CD4-positive, alpha-beta T cell treated with Interleukin-6 at 100 ng/mL for 8 hours (primary cell): ENCODE measurements around the gene CTNNA3.

Source experiments
- DNase-seq: peaks from one replicate; pipeline ENCODE4 v3.0.0-alpha.2; 2020; ENCODE audit warnings: mixed read lengths, low spot score

Gene CTNNA3

DNA sequence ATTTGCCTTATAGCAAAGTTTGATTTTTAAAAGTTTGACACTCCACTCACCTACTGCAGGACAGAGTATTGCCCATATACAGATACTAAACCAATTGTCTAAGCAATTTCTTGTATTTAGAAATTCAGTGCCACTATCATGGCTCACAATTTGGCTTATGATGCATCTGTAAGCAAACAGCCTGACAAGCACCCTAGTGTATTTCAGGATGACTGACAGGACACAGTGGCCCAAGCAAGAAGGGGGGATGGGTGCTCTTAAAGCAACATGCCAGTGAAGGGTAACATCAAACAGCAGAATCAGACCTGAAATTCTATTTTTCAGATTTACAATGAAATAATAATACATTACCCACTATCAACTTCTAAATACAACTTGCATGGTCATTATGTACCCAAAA is 30.5 kb downstream of the CTNNA3 start:
- no peak for DNase-seq

GRCh38 chr10:67664942-67665341 is 31.1 kb downstream of the CTNNA3 start:
- DNase-seq = no peak

GRCh38 chr10:67663449-67664087 is 32.4 kb downstream of the CTNNA3 start:
- no peak for DNase-seq

- no peak for DNase-seq
Observed at GRCh38 chr10:67662415-67662814, 33.6 kb downstream of the CTNNA3 start.

DNA sequence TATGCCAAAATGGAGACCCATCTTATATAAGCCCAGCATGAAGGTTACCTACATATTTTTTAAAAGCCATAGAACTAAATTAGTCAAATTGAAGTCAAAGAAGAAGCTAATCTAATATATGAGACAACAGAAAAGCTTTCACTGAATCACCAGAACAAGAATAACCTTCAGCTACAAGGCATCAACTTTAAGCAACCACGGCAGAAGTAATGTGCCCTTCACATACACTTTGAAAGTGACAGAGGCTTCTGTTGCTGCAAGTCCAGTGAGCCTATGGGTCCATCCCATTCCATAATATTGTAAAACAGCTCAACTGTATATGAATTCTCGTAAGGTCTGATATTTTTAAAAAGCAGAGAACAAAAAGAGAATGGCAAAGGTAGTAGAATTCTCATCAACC is 36.5 kb downstream of the CTNNA3 start:
- DNase-seq = no peak

GRCh38 chr10:67657775-67658174 is 38.2 kb downstream of the CTNNA3 start:
- no peak for DNase-seq

- DNase-seq = no peak
Observed at GRCh38 chr10:67650558-67650957, 45.4 kb downstream of the CTNNA3 start.

GRCh38 chr10:67648613-67649229 is 47.3 kb downstream of the CTNNA3 start:
- no peak for DNase-seq

- DNase-seq = no peak
Observed at GRCh38 chr10:67630904-67631303, 65.1 kb downstream of the CTNNA3 start.

- DNase-seq = no peak
Observed at GRCh38 chr10:67629461-67629971, 66.5 kb downstream of the CTNNA3 start.

DNA sequence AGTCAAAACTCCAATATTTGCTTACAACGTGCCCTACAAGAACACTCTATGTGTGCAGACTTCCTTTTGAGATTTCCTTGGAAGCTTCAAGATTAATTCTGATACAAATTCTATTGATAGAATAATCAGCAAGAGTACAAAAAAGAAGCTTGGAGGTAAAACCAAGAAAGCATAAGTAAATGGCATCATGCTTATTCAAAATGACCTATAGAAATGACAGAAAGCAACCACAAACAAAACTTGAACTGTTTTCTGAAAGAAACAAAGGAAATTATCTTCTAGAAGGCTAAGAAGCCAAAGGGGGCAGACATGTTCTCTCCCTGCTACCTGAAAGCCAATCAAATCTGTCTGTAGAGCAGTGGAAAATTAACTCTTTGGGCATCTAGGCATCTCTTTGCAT is 73.0 kb downstream of the CTNNA3 start:
- DNase-seq = no peak

DNA sequence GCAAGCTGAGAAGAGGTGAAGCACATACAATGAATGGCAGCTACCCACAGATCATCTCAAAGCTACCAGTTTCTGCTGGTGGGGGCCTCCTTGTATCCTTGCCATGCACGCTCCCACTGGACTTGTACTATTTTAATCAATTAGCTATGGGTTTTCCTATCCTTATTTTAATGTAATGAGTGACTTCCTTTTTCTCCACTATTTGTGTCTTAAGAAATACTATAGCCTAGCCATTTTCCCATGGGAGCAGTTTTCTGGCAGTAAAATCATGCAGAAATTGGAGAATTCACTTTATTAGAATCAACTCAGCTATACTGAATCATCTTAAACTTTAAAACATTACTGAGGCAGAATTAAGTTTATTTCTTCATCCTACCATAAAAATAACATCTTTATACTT is 73.5 kb downstream of the CTNNA3 start:
- no peak for DNase-seq

- no peak for DNase-seq
Observed at GRCh38 chr10:67621834-67622233, 74.2 kb downstream of the CTNNA3 start.

DNA sequence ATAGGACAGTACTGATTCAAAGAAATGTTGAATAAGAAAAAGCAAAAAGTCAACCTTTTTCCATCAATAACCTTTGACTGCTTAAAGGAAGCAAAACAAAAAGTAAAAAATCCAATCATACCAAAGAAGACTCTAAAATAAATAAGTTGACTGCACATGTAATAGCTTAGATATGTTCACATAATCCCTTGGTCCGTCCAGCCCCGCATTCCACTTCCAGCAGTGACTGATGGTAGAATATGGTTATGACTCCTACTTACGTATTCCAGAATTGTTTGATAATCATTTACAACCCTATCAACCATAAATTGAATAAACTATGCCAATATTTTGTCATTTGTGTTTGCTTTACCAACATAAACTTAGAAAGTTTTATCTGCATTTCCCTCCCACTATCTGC is 77.9 kb downstream of the CTNNA3 start:
- DNase-seq = no peak

DNA sequence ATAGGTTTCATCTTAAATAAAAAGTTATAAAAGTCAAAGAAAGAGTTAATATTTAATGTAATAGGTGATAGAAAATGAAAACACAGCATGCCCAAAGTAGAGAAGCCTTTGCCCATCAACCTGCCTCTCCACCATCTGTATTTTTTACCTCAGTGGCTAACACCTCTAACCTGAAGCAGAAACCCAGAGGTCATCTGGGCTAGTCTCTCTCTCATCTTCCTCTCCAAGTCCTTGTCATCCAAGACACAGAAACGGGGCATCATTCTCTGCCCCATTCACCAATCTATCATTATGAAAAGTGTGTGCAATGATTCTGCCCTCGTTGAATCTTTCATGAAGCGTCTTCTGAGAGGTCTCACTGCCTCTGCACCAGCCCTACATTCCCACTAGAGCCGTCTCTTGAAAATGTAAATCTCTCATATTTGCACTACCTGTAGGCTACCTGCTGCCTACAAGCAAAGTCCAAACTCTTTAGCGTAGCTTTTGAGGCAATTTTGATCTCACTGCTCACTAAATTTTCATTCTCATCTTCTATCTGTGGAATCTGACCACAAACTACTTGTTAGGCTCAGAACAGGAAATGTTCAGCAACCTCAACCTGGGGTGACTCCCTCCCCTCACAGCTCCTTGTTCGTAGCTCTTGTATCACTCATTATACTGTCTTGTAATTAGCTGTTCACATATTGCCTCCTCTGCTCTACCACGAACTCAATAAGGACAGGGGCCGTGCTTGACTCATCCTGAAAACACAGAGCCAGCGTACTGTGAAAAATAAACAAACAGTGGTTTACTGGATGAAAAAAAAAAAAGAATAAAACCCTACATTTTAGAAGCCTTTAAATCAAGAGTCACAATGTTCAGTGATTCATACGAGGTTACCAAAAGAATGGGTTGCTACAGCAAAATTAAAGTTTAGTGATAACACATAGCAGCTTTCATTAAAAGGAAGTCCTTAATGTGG is 83.1 kb downstream of the CTNNA3 start:
- DNase-seq = peak; percentile 73

- DNase-seq = no peak
Observed at GRCh38 chr10:67612176-67612575, 83.8 kb downstream of the CTNNA3 start.

DNA sequence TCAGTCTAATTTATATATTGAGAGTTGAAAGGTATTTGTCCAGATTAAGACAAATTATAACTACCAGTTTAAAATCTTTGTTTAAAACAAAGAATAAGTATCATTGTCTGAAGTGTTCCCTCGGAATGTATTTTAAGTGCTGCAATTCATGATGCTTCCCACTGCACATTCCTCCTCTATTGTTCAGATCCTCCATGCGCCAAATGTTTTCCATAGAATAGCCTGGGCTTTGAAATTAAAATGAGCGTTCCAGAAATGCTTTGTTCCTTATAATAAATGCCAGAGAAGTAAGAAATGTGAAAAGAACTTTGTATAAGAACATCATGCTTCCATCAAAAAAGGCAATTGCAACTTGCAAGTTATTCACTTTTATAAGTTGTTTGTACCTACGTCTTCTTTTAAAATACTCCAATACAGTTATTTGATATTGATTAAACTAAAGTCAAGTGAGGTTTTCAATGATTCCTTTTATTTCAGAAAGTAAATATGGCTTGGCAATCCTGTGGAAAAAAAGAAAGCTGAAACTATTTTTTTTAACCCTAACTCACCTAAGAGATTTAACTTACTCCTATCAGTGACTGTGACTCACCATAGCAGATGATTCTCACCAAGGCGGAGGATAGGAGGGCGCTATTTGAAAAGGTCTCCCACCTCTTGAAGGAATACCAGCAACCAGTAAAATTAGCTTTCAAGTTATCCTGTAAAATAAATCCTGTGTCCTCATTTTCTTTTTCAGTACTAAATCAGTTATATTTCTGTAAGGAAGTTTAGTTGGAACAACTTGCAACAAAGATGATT is 85.8 kb downstream of the CTNNA3 start:
- no peak for DNase-seq

- no peak for DNase-seq
Observed at GRCh38 chr10:67608001-67608400, 88.0 kb downstream of the CTNNA3 start.

DNA sequence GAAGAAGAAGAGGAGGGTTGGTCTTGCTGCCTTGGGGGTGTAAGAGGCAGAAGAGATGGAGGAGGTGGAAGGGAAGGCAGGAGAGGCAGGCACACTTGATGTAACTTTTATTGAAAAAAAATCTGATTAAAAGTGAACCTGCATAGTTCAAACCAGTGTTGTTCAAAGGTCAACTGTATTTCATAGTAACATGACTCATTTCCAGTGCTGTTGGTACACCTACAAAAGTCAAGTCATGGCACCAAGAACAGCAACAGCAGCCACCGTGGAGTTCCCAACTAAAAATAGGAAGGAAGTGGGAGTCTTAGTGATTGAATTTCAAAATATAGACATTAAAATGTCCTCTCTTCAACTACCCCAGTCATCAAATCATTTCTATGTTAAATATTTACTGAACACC is 88.5 kb downstream of the CTNNA3 start:
- no peak for DNase-seq

GRCh38 chr10:67606572-67606971 is 89.4 kb downstream of the CTNNA3 start:
- no peak for DNase-seq

- no peak for DNase-seq
Observed at GRCh38 chr10:67603701-67604100, 92.3 kb downstream of the CTNNA3 start.

DNA sequence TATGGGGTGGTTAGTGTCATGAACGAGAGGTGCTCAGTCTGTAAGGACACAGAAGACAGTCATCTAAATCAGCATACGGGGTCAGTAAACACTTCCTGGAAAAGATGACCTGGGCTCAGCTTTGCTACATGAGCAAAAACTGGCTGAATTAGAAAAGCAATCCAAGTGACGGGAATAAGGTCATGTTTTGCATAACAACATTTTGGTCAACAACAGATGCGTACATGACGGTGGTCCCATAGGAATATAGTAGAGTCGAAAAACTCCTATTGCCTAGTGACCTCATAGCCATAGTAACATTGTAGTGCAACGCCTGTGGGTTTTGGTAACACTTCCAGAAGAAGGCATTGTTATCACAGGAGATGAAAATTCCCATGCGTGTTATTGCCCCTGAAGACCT is 92.9 kb downstream of the CTNNA3 start:
- DNase-seq = no peak
